A172 (cell line): ENCODE measurements around the gene SLC25A10. TPM values are rescaled to one million over a fixed set of nuclear protein-coding genes. Genes with fewer than 3 reads are reported as not detected.
A peak's percentile ranks its signal among the peaks of the same experiment; 100 is the strongest.

Source experiments
- DNase-seq: peaks from one replicate; pipeline ENCODE4 v3.0.0-alpha.2; 2015; ENCODE audit warnings: low spot score
- total RNA-seq: library from RNA; depleted of rRNA; stranded (reverse); fragments of >200 nt; shearing (Covaris generic); gene quantifications from 2 replicates; pipeline ENCODE4 v1.2.3, GENCODE V29; 2014

Gene SLC25A10
- total RNA-seq, 1 experiment from 2014 or later, result 81.5 TPM

- no peak for DNase-seq
Observed at GRCh38 chr17:81686614-81687013, 25.5 kb upstream of the SLC25A10 start.

DNA sequence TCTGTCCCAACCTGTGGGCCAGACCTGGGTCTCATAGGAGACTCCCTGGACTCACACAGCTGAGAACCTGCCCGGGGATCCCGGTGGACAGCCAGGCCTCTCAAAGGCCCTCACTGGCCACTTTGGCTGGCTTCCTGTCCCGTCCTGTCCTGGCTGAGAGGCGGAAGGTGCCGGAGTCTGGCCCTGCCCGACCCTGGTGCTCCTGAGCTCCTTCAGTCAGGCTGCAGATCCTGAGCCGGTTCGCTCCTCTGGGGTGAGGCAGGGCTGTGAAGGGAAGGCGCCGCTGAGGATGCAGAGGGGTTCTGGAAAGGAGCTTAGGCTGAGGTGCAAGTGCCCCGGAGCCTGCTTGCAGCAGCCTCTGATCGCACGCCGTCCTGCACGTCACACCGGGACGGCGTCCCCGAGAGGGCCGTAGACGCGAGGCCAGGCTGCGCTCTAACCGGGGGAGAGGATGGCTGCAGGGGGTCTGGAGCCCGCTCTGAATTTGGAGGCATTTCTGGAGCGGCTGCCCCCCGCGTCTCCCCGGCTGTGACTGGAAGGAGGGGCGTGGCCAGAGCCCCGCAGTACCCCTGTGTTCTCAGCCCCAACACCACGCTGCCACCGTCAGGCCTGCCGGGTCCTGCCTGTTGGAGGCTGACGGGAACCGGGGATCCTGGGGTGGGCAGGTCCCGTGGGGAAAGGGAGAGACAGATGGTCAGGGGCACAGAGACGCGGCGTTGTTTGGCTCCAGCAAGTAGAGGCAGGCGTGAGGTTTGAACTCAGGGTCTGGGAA, 24.1 kb upstream of the SLC25A10 start:
- DNase-seq, result no peak

GRCh38 chr17:81688616-81689015, 23.5 kb upstream of the SLC25A10 start:
- DNase-seq, result no peak

- no peak for DNase-seq
Observed at GRCh38 chr17:81690066-81690465, 22.0 kb upstream of the SLC25A10 start.

- no peak for DNase-seq
Observed at GRCh38 chr17:81690549-81690948, 21.5 kb upstream of the SLC25A10 start.

GRCh38 chr17:81691196-81691595, 20.9 kb upstream of the SLC25A10 start:
- DNase-seq, result no peak

GRCh38 chr17:81691608-81692007, 20.5 kb upstream of the SLC25A10 start:
- DNase-seq, result no peak

DNA sequence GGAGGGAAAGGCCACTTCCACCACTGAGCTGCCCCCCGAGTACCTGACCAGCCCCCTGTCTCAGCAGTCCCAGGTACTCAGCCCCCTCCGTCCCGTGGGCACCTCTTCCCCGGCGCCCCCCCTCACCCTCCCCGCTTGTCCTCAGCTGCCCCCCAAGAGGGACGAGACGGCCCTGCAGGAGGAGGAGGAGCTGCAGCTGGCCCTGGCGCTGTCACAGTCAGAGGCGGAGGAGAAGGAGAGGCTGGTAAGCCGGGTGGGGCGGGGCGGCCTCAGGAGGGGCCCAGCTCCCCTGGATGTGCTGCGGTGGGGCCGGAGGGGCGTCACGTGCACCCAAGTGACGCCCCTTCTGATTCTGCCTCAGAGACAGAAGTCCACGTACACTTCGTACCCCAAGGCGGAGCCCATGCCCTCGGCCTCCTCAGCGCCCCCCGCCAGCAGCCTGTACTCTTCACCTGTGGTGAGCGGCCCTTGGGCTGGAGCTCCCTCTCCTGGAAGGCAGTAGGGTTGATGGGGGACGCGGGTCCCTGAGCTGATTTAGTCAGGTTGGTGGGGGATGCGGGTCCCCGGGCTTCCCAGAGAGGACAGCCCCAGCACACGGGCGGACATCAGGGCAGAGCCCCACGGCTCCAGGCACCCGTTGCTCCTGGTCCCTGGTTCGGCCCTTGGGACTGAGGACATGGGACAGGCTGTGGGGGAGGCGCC, 18.4 kb upstream of the SLC25A10 start:
- DNase-seq, result no peak

DNA sequence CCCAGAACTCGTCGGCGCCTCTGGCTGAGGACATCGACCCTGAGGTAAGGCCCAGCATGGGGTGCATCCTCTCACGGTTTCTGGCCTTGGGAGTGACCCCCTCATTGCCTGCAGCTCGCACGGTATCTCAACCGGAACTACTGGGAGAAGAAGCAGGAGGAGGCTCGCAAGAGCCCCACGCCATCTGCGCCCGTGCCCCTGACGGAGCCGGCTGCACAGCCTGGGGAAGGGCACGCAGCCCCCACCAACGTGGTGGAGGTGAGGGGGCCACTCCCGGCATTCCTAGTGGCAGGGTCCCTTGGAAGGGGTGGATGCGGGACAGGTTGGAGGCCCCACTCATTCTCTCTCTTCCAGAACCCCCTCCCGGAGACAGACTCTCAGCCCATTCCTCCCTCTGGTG, 17.3 kb upstream of the SLC25A10 start:
- DNase-seq, result no peak

DNA sequence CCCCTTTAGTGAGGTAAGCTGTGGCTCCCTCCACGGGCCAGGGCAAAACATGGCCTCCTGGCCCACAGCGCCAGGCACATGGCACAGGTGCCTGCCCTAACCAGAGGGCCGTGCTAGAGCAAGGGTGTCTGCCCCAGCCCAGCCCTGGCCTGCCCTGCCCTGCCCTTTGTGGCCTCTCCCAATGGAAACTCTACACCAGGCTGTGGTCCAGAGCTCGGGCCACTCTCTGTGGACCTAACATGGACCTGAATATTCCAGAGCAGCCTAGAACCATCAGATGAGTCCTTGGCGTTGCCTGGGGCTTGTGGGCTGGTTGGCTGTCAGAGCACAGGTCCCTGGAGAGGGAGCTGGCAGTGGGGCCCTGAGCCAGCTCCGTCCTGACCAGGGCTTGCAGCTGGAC, 16.9 kb upstream of the SLC25A10 start:
- no peak for DNase-seq

DNA sequence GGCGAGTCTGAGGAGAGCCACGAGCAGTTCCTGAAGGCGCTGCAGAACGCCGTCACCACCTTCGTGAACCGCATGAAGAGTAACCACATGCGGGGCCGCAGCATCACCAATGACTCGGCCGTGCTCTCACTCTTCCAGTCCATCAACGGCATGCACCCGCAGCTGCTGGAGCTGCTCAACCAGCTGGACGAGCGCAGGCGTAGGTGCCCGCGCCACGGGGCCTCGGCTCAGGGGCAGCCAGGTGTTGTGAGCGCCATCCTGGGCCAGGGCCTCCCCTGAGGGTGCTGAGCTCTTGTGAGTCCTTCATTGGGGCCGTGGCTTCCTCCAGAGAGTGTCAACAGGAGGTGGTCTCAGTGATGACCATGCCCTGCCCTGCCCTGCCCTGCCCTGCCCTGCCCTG, 16.3 kb upstream of the SLC25A10 start:
- no peak for DNase-seq

- no peak for DNase-seq
Observed at GRCh38 chr17:81696218-81696941, 15.7 kb upstream of the SLC25A10 start.

DNA sequence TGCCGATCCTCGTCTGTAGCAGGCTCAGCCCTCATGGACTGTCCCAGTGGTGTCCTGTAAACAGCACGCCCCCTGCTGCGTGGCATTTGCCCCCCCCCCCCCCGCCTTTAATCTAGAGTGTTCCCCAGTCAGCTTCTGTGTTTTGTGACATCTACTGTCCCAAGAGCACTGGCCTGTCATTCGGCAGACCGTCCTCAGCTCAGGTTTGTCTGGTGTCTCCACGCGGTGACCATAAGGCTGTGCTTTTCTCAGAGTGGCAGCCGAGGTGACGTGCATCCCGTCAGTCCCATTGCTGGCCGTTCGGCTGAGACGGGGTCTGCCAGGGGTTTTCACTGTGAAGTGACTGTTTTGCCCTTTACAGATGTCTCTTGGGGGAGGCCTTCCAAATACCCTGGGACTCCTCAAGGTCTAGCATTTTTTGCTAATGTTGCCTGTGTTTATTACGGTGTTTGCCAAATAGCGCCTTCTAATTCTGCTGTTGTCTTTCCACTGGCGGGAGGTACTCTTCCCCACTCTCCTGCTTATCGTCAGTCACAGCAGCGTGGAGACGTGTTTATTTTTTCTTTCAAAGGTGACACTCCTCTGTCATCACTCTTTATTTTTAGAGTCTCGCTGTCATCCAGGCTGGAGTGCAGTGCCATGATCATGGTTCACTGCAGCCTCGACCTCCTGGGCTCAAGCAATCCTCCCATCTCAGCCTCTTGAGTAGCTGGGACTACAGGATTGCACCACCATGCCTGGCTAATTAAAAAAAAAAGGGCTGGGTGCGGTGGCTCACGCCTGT, 14.6 kb upstream of the SLC25A10 start:
- no peak for DNase-seq

- DNase-seq, result no peak
Observed at GRCh38 chr17:81700353-81701287, 11.5 kb upstream of the SLC25A10 start.

DNA sequence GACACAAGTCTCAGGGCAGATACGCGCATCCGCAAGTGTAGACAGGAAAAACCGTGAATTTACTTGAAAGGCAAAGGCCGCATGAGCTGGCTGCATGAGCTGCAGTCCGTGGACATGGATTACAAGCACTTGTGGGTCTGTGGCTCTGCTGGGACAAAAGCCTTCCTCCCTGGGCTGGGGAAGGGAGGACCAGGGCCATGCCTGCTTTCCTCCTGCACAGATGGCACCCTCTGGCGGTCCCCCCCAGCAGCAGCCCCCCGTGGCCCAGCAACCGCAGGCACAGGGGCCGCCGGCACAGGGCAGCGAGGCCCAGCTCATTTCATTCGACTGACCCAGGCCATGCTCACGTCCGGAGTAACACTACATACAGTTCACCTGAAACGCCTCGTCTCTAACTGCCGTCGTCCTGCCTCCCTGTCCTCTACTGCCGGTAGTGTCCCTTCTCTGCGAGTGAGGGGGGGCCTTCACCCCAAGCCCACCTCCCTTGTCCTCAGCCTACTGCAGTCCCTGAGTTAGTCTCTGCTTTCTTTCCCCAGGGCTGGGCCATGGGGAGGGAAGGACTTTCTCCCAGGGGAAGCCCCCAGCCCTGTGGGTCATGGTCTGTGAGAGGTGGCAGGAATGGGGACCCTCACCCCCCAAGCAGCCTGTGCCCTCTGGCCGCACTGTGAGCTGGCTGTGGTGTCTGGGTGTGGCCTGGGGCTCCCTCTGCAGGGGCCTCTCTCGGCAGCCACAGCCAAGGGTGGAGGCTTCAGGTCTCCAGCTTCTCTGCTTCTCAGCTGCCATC, 10.6 kb upstream of the SLC25A10 start:
- DNase-seq, result no peak

DNA sequence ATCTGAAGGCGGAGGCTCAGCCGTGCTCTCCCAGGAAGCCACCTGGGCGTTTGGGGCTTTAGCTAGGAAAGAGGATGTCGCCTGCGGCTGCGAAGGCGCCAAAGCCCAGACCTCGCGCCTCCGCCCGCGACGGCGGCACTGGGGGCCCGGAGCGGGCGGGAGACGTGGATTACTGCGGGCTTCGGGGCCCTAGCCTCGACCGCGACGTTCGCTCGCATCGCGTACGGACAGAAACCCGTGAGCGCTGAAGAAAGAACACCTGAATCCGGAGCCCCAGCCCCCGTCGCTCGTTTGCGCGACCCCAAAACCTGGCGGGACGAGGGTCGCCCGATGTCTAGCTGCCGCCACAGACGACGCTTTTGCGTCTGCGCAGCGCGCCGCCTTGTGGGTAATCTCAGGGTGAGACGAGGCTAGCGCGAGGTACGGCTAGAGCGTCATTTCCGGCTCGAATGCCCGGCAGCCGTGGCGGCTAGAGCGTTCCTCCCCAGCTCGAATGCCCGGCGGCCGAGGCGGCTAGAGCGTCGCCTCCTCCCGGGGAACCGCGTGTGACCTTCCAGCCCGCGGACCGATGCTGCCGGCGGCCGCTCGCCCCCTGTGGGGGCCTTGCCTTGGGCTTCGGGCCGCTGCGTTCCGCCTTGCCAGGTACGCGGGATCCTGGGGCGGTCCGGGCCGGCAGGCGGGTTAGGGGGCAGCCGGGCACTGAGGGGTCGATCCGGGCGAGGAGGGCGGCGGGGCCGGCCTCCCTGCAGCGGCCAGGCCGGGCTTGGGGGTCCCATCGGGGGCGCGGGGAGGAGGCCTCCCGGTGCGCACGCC, 8.9 kb upstream of the SLC25A10 start, which contains the start of gene MRPL12:
Gene MRPL12 (plus strand): TSS at position 434 of the 813 bp plus-strand sequence. CDS start 135 bp downstream, at position 569.
- peak; percentile 91 for DNase-seq

DNA sequence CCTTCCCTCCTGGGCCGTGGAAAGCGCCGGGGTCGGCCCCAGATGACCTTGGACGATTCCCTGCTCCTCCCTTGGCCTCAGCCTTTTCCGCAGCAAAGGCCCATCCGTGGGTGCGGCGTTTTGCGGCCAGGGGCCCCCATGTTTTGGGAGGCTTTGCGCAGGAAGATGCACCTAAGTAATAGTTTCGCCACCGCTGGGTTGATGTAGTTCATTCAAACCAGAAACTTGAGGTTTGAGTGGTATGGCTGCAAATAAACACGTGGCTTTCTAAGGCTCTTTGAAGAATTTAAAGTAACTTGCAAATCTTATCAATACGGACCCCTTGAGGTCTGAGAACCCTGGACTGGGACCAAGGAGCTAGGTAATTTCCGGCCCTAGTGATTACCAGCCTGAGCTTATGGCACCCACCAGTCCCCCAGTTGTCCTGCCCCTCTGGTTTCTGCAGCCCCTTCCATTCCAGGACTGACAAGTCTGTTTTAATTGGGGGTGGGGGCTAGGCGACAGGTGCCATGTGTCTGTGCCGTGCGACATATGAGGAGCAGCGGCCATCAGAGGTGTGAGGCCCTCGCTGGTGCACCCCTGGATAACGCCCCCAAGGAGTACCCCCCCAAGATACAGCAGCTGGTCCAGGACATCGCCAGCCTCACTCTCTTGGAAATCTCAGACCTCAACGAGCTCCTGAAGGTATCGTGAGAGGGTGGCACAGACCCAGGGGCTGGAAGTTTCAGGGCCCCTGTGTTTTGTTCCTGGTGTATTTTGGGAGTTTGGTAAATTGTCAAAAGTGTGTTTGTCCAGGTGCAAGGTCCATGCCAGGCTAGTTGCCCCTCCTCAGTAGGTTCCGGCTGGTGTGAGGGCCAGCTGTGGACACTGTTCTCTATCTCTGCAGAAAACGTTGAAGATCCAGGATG, 8.1 kb upstream of the SLC25A10 start:
- no peak for DNase-seq
